Mononuclear cell (primary cell): Measurements from ENCODE around the gene ENPP6. TPM values are rescaled to one million over a fixed set of nuclear protein-coding genes. Genes with fewer than 3 reads are reported as not detected.

Source experiments
- H3K27me3 ChIP-seq: 2 replicates; pipeline ENCODE4 v1.6.0; 2011; ENCODE audit warnings: low read length, control low read depth; ENCODE audit not compliant: insufficient read depth
- H3K4me1 ChIP-seq: 2 replicates; pipeline ENCODE4 v1.5.1; 2011; ENCODE audit warnings: mild to moderate bottlenecking, low read length, control low read depth; ENCODE audit not compliant: insufficient read depth
- H3K4me3 ChIP-seq: 2 replicates; pipeline ENCODE4 v1.5.1; 2011; ENCODE audit warnings: mild to moderate bottlenecking, low read length, moderate library complexity
- H3K9me3 ChIP-seq: 2 replicates; pipeline ENCODE4 v1.5.1; 2011; ENCODE audit warnings: low read depth, mild to moderate bottlenecking, control low read depth, low read length
- total RNA-seq: library from RNA; depleted of rRNA; stranded (reverse); fragments of >200 nt; gene quantifications from one replicate; pipeline ENCODE4 v1.2.3, GENCODE V29; 2012

Gene ENPP6
- total RNA-seq, 1 donor, result not detected

DNA sequence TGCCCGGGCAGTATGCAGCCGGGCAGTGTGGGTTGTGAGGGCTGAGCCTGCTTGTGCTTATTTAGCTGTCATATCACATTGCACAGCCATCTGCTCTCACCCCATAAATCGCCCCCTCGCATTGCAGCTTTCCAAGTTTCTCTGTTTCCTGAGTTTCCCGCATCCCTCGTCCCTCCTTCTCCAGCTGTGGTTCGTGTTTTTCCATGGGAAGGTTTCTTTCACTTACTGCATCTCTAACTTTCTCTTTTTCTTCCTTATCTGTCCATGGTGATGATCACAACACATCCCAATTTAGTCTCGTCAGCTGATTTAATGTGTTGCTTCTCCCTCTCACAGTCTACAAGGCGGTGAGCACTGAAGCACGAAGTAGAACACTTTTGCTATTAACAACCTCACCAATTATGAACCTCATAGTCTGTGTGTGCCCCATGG is 118.1 kb downstream of the ENPP6 start:
- no peaks in the 10 kb centered on the region for H3K27me3 ChIP-seq
- no peaks in the 10 kb centered on the region for H3K4me1 ChIP-seq
- H3K9me3 ChIP-seq, result no peaks in the 10 kb centered on the region
- no peak overlapping the region for H3K4me3 ChIP-seq

- Histone ChIP-seq H3K27me3 (no peaks in the 10 kb centered on the region), H3K4me3 (no peak overlapping the region), H3K4me1 (no peaks in the 10 kb centered on the region), H3K9me3 (no peaks in the 10 kb centered on the region)
Observed at GRCh38 chr4:184099000-184099399, 118.7 kb downstream of the ENPP6 start.

DNA sequence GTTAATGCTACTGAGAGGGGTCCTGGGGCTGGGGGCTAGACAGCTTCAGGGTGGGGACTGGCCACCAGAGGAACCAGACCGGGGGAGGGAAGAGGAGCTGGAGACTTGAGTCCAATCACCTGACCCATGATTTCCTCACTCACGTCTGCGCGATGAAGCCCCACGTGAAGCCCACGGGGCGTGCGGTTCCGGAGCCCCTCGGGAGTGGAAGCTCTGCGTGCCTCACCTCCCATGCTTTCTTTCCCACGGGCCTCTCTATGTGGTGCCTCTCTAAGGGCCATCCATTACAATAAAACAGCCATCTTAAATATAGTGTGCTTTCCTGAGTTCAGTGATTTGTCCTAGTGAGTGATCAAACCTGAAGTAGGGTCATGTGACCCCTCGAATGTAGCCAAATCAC is 119.9 kb downstream of the ENPP6 start:
- Histone ChIP-seq H3K27me3 (no peaks in the 10 kb centered on the region), H3K9me3 (no peaks in the 10 kb centered on the region), H3K4me1 (no peaks in the 10 kb centered on the region), H3K4me3 (no peak overlapping the region)

- Histone ChIP-seq H3K4me3 (no peak overlapping the region), H3K27me3 (no peaks in the 10 kb centered on the region), H3K9me3 (no peaks in the 10 kb centered on the region), H3K4me1 (no peaks in the 10 kb centered on the region)
Observed at GRCh38 chr4:184097241-184097605, 120.5 kb downstream of the ENPP6 start.

DNA sequence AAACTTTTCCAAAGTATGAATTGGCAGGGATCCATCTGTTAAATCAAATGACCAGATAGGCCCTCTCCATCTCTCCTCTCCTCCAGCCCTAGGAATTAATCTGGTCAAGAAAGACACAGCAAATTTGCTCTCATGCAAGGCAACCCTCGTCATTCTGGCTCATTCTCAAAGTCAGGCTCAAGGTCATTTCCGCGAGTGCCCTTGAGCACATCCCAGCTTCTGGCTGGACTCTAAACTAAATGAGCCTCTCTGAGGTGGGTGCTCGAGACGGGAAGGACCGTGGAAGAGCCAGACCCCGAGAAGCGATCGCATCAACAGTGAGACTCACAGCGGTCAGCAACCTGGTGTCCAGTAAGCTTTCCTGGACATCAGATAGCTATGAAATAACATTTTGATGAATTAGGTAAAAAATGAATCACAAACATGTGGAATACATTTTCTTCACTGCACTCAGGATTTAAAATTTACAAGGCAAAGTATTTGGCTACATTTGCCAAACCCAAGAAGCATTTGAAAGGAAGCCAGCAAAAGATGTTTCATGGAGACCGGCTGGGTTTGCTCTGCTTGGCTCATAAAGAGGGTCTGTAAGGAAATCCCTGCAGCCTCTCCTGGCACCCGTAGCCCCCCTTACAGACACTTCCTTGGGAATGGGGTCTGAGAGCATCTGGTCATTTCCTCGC is 121.0 kb downstream of the ENPP6 start:
- H3K4me3 ChIP-seq, result no peak overlapping the region
- H3K9me3 ChIP-seq, result no peaks in the 10 kb centered on the region
- H3K4me1 ChIP-seq, result no peaks in the 10 kb centered on the region
- H3K27me3 ChIP-seq, result no peaks in the 10 kb centered on the region

DNA sequence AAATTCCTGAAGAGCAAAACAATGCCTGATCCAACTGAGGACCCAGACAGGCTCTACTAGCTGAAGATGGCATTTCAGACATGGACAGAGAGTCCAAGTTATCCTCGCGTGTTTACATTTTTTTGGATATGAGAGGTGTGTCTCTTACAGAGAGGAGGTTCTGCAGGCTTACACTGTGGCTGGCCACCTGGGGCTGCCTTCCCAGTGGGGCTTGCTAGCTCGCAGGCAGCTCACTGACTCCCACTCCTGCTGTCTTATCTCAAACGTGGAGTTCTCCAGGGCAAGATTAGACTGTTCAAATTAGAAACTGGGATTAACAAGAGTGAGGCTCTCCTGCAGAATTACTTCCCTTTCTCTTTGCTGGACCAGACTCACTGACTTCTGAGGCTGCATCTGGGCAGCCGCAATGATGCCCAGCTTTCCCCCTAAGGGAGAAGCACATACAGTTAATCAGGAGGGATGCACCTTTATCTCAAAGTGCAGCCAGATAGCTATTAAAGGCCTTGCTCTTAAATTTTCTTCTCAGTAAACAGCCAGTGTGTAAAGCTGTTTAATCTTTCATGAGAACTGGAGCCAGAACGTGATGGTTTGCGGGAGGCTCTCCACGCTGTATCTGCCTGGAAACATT is 123.0 kb downstream of the ENPP6 start:
- no peak overlapping the region for H3K4me3 ChIP-seq
- H3K27me3 ChIP-seq, result no peaks in the 10 kb centered on the region
- H3K4me1 ChIP-seq, result no peaks in the 10 kb centered on the region
- H3K9me3 ChIP-seq, result no peaks in the 10 kb centered on the region

DNA sequence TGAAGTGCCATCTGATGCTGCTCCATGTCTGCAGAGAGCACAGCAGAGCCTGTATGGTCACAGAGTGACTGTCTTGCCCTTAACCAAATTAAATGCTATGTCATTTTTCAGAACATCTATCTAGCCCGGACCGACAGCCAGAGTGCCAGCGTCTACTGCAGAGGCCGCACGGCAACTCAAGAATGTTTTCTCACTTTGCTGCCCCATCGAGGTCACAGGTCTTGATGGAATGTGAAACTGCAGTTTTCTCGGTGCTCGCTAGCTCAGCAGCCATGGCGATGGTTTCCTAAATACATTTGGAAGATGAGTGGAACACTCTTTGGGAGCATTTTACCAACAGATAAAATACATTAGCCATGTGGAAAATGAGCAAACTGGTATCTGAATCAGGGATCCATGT is 125.7 kb downstream of the ENPP6 start:
- Histone ChIP-seq H3K4me3 (no peak overlapping the region), H3K4me1 (no peaks in the 10 kb centered on the region), H3K27me3 (no peaks in the 10 kb centered on the region), H3K9me3 (no peaks in the 10 kb centered on the region)

- Histone ChIP-seq H3K4me1 (no peaks in the 10 kb centered on the region), H3K4me3 (no peak overlapping the region), H3K27me3 (no peaks in the 10 kb centered on the region), H3K9me3 (no peaks in the 10 kb centered on the region)
Observed at GRCh38 chr4:184090571-184090970, 127.1 kb downstream of the ENPP6 start.

GRCh38 chr4:184080674-184081073 is 137.0 kb downstream of the ENPP6 start:
- Histone ChIP-seq H3K27me3 (no peaks in the 10 kb centered on the region), H3K4me3 (no peak overlapping the region), H3K4me1 (no peaks in the 10 kb centered on the region), H3K9me3 (no peaks in the 10 kb centered on the region)

- H3K4me3 ChIP-seq, result no peak overlapping the region
- no peaks in the 10 kb centered on the region for H3K4me1 ChIP-seq
- H3K27me3 ChIP-seq, result no peaks in the 10 kb centered on the region
- no peaks in the 10 kb centered on the region for H3K9me3 ChIP-seq
Observed at GRCh38 chr4:184074677-184075388, 142.8 kb downstream of the ENPP6 start.

- H3K27me3 ChIP-seq, result peaks cover 3% of the 10 kb centered on the region
- no peaks in the 10 kb centered on the region for H3K9me3 ChIP-seq
- no peaks in the 10 kb centered on the region for H3K4me1 ChIP-seq
- no peak overlapping the region for H3K4me3 ChIP-seq
Observed at GRCh38 chr4:184067931-184068554, 149.6 kb downstream of the ENPP6 start.

GRCh38 chr4:184066584-184067300 is 150.9 kb downstream of the ENPP6 start:
- no peak overlapping the region for H3K4me3 ChIP-seq
- no peaks in the 10 kb centered on the region for H3K9me3 ChIP-seq
- peaks cover 3% of the 10 kb centered on the region for H3K27me3 ChIP-seq
- no peaks in the 10 kb centered on the region for H3K4me1 ChIP-seq

GRCh38 chr4:184064877-184065276 is 152.8 kb downstream of the ENPP6 start:
- no peaks in the 10 kb centered on the region for H3K9me3 ChIP-seq
- no peaks in the 10 kb centered on the region for H3K4me1 ChIP-seq
- peaks cover 3% of the 10 kb centered on the region for H3K27me3 ChIP-seq
- H3K4me3 ChIP-seq, result no peak overlapping the region

DNA sequence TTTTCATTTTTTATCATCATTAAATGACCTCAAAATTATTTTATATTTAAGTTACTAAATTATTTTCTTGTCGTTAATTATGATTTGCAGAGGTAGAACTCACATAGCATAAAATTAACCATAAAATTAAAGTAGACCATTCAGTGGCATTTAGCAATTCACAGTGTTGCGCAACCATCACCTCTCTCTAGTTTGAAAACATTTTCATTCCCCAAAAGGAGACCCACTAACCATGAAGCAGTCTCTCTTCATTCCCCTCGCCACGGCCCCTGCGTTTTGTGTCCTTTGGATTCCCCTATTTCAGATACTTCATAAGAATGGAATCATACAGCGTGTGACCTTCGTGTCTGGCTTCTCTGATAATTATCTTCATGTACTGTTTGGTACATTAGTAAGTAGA is 154.9 kb downstream of the ENPP6 start:
- Histone ChIP-seq H3K4me3 (no peak overlapping the region), H3K9me3 (no peaks in the 10 kb centered on the region), H3K4me1 (no peaks in the 10 kb centered on the region), H3K27me3 (peaks cover 3% of the 10 kb centered on the region)

- no peaks in the 10 kb centered on the region for H3K9me3 ChIP-seq
- H3K4me1 ChIP-seq, result no peaks in the 10 kb centered on the region
- H3K4me3 ChIP-seq, result no peak overlapping the region
Observed at GRCh38 chr4:184061582-184061981, 156.1 kb downstream of the ENPP6 start.

More at GRCh38 chr4:184061582-184061981, 156.1 kb downstream of the ENPP6 start:
- H3K27me3 ChIP-seq, result peaks cover 3% of the 10 kb centered on the region
